Vagina (tissue), 2 donors: ENCODE measurements around the gene RGS19. TPM values are rescaled to one million over a fixed set of nuclear protein-coding genes. Genes with fewer than 3 reads are reported as not detected.

Experiments
- DNase-seq, 2 donors: peaks; one replicate each; pipeline ENCODE4 v3.0.0-alpha.2; 2017; ENCODE audit errors: extremely low spot score in 2 of 2
- H3K27ac ChIP-seq: fragments of 200-600 bp; sonication (generic); one replicate; pipeline ENCODE4 v1.5.1; 2019
- H3K27me3 ChIP-seq: fragments of 200-600 bp; sonication (generic); one replicate; pipeline ENCODE4 v1.5.1; 2019
- H3K36me3 ChIP-seq, 2 donors: fragments of 200-600 bp; sonication (generic); one replicate each; pipeline ENCODE4 v1.5.1; 2017 to 2019
- H3K4me1 ChIP-seq: fragments of 200-600 bp; sonication (generic); one replicate; pipeline ENCODE4 v1.5.1; 2019
- H3K4me3 ChIP-seq, 2 donors: fragments of 200-600 bp; sonication (generic); 1 replicate in 1 of 2; 2 replicates in 1 of 2; pipeline ENCODE4 v1.5.1; 2016 to 2019
- H3K9me3 ChIP-seq: fragments of 200-600 bp; sonication (generic); one replicate; pipeline ENCODE4 v1.5.1; 2019
- POLR2A ChIP-seq, 2 donors: fragments of 450-650 bp; IDR thresholded peaks; one replicate each; pipeline ENCODE4 v1.6.1; 2017; ENCODE audit warnings: antibody characterized with exemption in 2 of 2, mild to moderate bottlenecking in 2 of 2, moderate library complexity in 2 of 2
- POLR2AphosphoS5 ChIP-seq, 2 donors: sonication (generic); formaldehyde crosslinking; IDR thresholded peaks; one replicate each; pipeline ENCODE4 v1.9.0; 2017; ENCODE audit warnings: antibody characterized with exemption in 2 of 2, mild to moderate bottlenecking in 2 of 2, low read depth in 1 of 2; ENCODE audit not compliant: insufficient read depth in 1 of 2
- intact Hi-C: fragments of 100-400 bp; cut with DNase I; formaldehyde crosslinking; loops from one replicate; pipeline ENCODE4 v1.15.1; 2023
- total RNA-seq: library from RNA; depleted of rRNA; stranded (reverse); fragments of >200 nt; gene quantifications from one replicate; pipeline ENCODE4 v1.2.3, GENCODE V29; 2016
- TF ChIP-seq, protein P1 (sequence below), 3 experiments: fragments of 450-650 bp in 2 of 3; fragments of 200-600 bp in 1 of 3; sonication (generic) in 1 of 3; IDR thresholded peaks; one replicate each; pipeline ENCODE4 v1.5.1; 2017 to 2019; ENCODE audit warnings: antibody characterized with exemption in 3 of 3, mild to moderate bottlenecking in 2 of 3, moderate library complexity in 2 of 3

Gene RGS19
- total RNA-seq, 1 donor from 2014 or later, result 20.6 TPM

GRCh38 chr20:64116541-64117431 lies 37.5 kb upstream of the RGS19 start:
- no peak for TF ChIP-seq POLR2AphosphoS5 (IDR thresholded peaks at IDR 0.05; ENCODE audit: insufficient read depth in 1 of 2, low read depth in 1 of 2)
- TF ChIP-seq POLR2A (IDR thresholded peaks at IDR 0.05), result no peak
- TF ChIP-seq, protein P1, sequence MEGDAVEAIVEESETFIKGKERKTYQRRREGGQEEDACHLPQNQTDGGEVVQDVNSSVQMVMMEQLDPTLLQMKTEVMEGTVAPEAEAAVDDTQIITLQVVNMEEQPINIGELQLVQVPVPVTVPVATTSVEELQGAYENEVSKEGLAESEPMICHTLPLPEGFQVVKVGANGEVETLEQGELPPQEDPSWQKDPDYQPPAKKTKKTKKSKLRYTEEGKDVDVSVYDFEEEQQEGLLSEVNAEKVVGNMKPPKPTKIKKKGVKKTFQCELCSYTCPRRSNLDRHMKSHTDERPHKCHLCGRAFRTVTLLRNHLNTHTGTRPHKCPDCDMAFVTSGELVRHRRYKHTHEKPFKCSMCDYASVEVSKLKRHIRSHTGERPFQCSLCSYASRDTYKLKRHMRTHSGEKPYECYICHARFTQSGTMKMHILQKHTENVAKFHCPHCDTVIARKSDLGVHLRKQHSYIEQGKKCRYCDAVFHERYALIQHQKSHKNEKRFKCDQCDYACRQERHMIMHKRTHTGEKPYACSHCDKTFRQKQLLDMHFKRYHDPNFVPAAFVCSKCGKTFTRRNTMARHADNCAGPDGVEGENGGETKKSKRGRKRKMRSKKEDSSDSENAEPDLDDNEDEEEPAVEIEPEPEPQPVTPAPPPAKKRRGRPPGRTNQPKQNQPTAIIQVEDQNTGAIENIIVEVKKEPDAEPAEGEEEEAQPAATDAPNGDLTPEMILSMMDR (IDR thresholded peaks at IDR 0.05), result no peak
- no peaks in the 10 kb centered on the region for H3K27me3 ChIP-seq
- H3K4me1 ChIP-seq, result peaks cover 8% of the 10 kb centered on the region
- intact Hi-C loops, result no loop called here
- no peak overlapping the region for H3K4me3 ChIP-seq
- H3K36me3 ChIP-seq, result no peaks in the 10 kb centered on the region
- no peaks in the 10 kb centered on the region for H3K9me3 ChIP-seq
- DNase-seq, result no peak
- no peak overlapping the region for H3K27ac ChIP-seq

DNA sequence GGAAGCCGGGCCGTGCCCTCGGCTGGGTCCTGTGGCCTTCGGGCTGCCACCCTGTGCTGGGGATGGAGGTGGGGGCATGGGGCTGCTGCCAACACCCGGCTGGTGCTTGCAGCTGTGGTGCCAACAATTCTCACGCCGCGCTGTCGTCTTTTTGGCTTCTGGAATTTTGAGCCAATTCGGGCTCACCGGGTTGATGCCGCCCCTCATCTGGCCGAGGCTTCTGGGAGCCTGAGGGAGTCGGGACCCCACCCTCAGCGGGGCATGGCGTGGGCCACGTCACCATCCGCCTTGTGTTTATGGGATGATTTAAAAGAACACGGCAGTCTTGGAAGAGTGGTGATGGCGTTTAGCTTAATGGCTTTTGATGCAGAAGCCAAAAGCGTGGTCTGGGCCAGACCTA lies 36.7 kb upstream of the RGS19 start:
- TF ChIP-seq, protein P1 (IDR thresholded peaks at IDR 0.05), result no peak
- TF ChIP-seq POLR2AphosphoS5 (IDR thresholded peaks at IDR 0.05; ENCODE audit: insufficient read depth in 1 of 2, low read depth in 1 of 2), result no peak
- TF ChIP-seq POLR2A (IDR thresholded peaks at IDR 0.05), result no peak
- intact Hi-C loops, result no loop called here
- peaks cover 8% of the 10 kb centered on the region for H3K4me1 ChIP-seq
- no peaks in the 10 kb centered on the region for H3K27me3 ChIP-seq
- H3K27ac ChIP-seq, result no peak overlapping the region
- H3K4me3 ChIP-seq, result no peak overlapping the region
- DNase-seq, result no peak
- H3K36me3 ChIP-seq, result no peaks in the 10 kb centered on the region
- no peaks in the 10 kb centered on the region for H3K9me3 ChIP-seq

DNA sequence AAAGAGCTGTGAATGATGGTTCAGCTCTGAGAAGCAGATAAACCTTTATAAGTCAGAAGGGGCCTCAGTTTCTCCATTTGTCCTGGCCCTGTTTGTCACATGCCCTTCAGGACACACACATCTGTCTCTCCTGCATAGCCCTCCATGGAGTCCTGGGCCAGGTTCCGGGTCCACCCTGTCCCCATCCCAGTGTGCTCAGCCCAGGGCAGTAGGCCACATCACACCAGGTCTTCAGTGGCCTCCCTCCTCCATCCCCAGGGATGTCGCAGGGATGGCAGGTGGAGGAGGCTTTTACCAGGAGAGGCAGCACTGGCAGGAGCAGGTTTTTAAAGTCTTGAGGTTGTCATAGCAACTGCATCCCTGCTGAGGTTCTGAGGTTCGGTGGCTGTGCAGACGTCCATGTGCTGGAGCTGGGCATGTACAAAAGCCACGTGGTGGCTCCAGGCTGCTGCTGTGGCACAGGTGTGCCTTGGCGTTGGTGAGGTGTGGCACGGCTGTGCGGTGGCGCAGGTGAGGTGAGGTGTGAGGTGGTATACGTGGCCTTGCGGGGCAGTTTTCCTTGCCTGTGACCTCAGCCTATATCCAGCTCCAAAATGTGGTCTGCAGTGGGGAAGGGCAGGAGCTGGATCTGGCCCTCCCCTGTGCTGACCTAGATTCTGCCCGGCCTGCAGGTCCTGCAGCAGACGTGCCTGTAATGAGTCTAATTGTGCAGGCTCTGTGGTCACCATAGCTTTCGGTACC lies 36.0 kb upstream of the RGS19 start:
- Histone ChIP-seq H3K4me1 (peaks cover 5% of the 10 kb centered on the region), H3K9me3 (no peaks in the 10 kb centered on the region), H3K4me3 (no peak overlapping the region), H3K27ac (no peak overlapping the region), H3K27me3 (no peaks in the 10 kb centered on the region), H3K36me3 (no peaks in the 10 kb centered on the region)
- no peak for TF ChIP-seq POLR2AphosphoS5 (IDR thresholded peaks at IDR 0.05; ENCODE audit: insufficient read depth in 1 of 2, low read depth in 1 of 2)
- TF ChIP-seq, protein P1 (IDR thresholded peaks at IDR 0.05), result no peak
- no peak for TF ChIP-seq POLR2A (IDR thresholded peaks at IDR 0.05)
- intact Hi-C loops, result no loop called here
- no peak for DNase-seq

- Histone ChIP-seq H3K4me1 (no peaks in the 10 kb centered on the region), H3K27me3 (no peaks in the 10 kb centered on the region), H3K4me3 (no peak overlapping the region), H3K27ac (no peak overlapping the region), H3K9me3 (no peaks in the 10 kb centered on the region), H3K36me3 (no peaks in the 10 kb centered on the region)
- DNase-seq, result no peak
- TF ChIP-seq POLR2A (IDR thresholded peaks at IDR 0.05) (no peak), POLR2AphosphoS5 (IDR thresholded peaks at IDR 0.05; ENCODE audit: insufficient read depth in 1 of 2, low read depth in 1 of 2) (no peak)
- TF ChIP-seq, protein P1 (IDR thresholded peaks at IDR 0.05), result no peak
- intact Hi-C loops, result no loop called here
These were observed 35.1 kb upstream of the RGS19 start for GRCh38 chr20:64114356-64114971.
